Duodenal mucosa (tissue), 2 donors: ENCODE results near the gene HPS5.
A peak's percentile ranks its signal among the peaks of the same experiment; 100 is the strongest.

Source experiments
- H3K27ac ChIP-seq: one replicate; pipeline ENCODE4 v1.7.0; 2013; ENCODE audit warnings: low read depth, low read length
- H3K27me3 ChIP-seq, 2 donors: one replicate each; pipeline ENCODE4 v1.7.0; 2013; ENCODE audit warnings: low read length in 2 of 2, control low read depth in 1 of 2; ENCODE audit not compliant: insufficient read depth in 2 of 2, control insufficient read depth in 1 of 2
- H3K36me3 ChIP-seq, 2 donors: one replicate each; pipeline ENCODE4 v1.7.0; 2013; ENCODE audit warnings: low read length in 2 of 2, control low read depth in 1 of 2; ENCODE audit not compliant: insufficient read depth in 2 of 2, control insufficient read depth in 1 of 2
- H3K4me1 ChIP-seq, 2 donors: one replicate each; pipeline ENCODE4 v1.7.0; 2013; ENCODE audit warnings: low read length in 2 of 2, control low read depth in 1 of 2; ENCODE audit not compliant: insufficient read depth in 2 of 2, control insufficient read depth in 1 of 2
- H3K4me3 ChIP-seq, 2 donors: one replicate each; pipeline ENCODE4 v1.7.0; 2013; ENCODE audit warnings: low read length in 2 of 2, low read depth in 1 of 2
- H3K9ac ChIP-seq, 2 donors: one replicate each; pipeline ENCODE4 v1.7.0; 2013; ENCODE audit warnings: low read length in 2 of 2, low read depth in 1 of 2
- H3K9me3 ChIP-seq, 2 donors: one replicate each; pipeline ENCODE4 v1.7.0; 2013; ENCODE audit warnings: low read length in 2 of 2, control low read depth in 1 of 2; ENCODE audit not compliant: control insufficient read depth in 1 of 2

Gene HPS5

GRCh38 chr11:18321969-18322711 is at the start of gene HPS5, which contains the start of gene GTF2H1:
HPS5 (minus strand) TSS chr11:18322140; CDS start chr11:18317858, 4,282 bp downstream.
GTF2H1 (plus strand) TSS chr11:18322567; CDS start chr11:18333075, 10,508 bp downstream.
- peaks cover 31 to 45% of the 10 kb centered on the region in 2 donors for H3K4me1 ChIP-seq

GRCh38 chr11:18371279-18371678 is 49.3 kb upstream of the HPS5 start:
- no peak overlapping the region for H3K27ac ChIP-seq
- H3K9me3 ChIP-seq: no peaks in the 10 kb centered on the region
- peaks cover 7 to 8% of the 10 kb centered on the region in 2 donors for H3K4me1 ChIP-seq
- H3K36me3 ChIP-seq: peaks cover 3 to 7% of the 10 kb centered on the region in 2 donors
- H3K4me3 ChIP-seq: no peak overlapping the region
- H3K27me3 ChIP-seq: no peaks in the 10 kb centered on the region
- H3K9ac ChIP-seq: no peak overlapping the region

More at GRCh38 chr11:18321969-18322711, at the start of gene HPS5, which contains the start of gene GTF2H1:
- no peaks in the 10 kb centered on the region for H3K27me3 ChIP-seq
- H3K9me3 ChIP-seq: no peaks in the 10 kb centered on the region
- peak within 1 kb of the TSS; percentile 91 to 94 for H3K4me3 ChIP-seq
- peak within 1 kb of the TSS; percentile 93 to 97 for H3K9ac ChIP-seq
- H3K27ac ChIP-seq: peak within 1 kb of the TSS; percentile 97
- H3K36me3 ChIP-seq: peaks cover 0 to 13% of the 10 kb centered on the region in 2 donors

GRCh38 chr11:18369398-18369797 is 47.5 kb upstream of the HPS5 start:
- peaks cover 12 to 23% of the 10 kb centered on the region in 2 donors for H3K36me3 ChIP-seq
- H3K4me1 ChIP-seq: peaks cover 7 to 8% of the 10 kb centered on the region in 2 donors
- no peaks in the 10 kb centered on the region for H3K9me3 ChIP-seq
- H3K9ac ChIP-seq: no peak overlapping the region
- no peaks in the 10 kb centered on the region for H3K27me3 ChIP-seq
- no peak overlapping the region for H3K27ac ChIP-seq
- no peak overlapping the region for H3K4me3 ChIP-seq

GRCh38 chr11:18368221-18368620 is 46.3 kb upstream of the HPS5 start:
- no peaks in the 10 kb centered on the region for H3K27me3 ChIP-seq
- no peak overlapping the region for H3K9ac ChIP-seq
- peaks cover 7 to 8% of the 10 kb centered on the region in 2 donors for H3K4me1 ChIP-seq
- peaks cover 16 to 34% of the 10 kb centered on the region in 2 donors for H3K36me3 ChIP-seq
- H3K9me3 ChIP-seq: no peaks in the 10 kb centered on the region
- no peak overlapping the region for H3K27ac ChIP-seq
- H3K4me3 ChIP-seq: no peak overlapping the region

- Histone ChIP-seq H3K4me3 (no peak overlapping the region), H3K9me3 (no peaks in the 10 kb centered on the region), H3K36me3 (peaks cover 18 to 40% of the 10 kb centered on the region in 2 donors), H3K9ac (no peak overlapping the region), H3K27ac (no peak overlapping the region), H3K4me1 (peaks cover 7 to 8% of the 10 kb centered on the region in 2 donors), H3K27me3 (no peaks in the 10 kb centered on the region)
Measured at GRCh38 chr11:18367431-18367830, 45.5 kb upstream of the HPS5 start.

- H3K9ac ChIP-seq: no peak overlapping the region
- no peaks in the 10 kb centered on the region for H3K27me3 ChIP-seq
- H3K4me3 ChIP-seq: no peak overlapping the region
- H3K27ac ChIP-seq: no peak overlapping the region
- peaks cover 23 to 51% of the 10 kb centered on the region in 2 donors for H3K36me3 ChIP-seq
- peaks cover 4 to 5% of the 10 kb centered on the region in 2 donors for H3K4me1 ChIP-seq
- no peaks in the 10 kb centered on the region for H3K9me3 ChIP-seq
Measured at GRCh38 chr11:18366286-18366685, 44.3 kb upstream of the HPS5 start.

- H3K9me3 ChIP-seq: no peaks in the 10 kb centered on the region
- no peaks in the 10 kb centered on the region for H3K27me3 ChIP-seq
- no peak overlapping the region for H3K9ac ChIP-seq
- no peak overlapping the region for H3K4me3 ChIP-seq
- H3K27ac ChIP-seq: no peak overlapping the region
- no peaks in the 10 kb centered on the region for H3K4me1 ChIP-seq
- peaks cover 23 to 56% of the 10 kb centered on the region in 2 donors for H3K36me3 ChIP-seq
Measured at GRCh38 chr11:18365741-18366140, 43.8 kb upstream of the HPS5 start.

- Histone ChIP-seq H3K27me3 (no peaks in the 10 kb centered on the region), H3K4me3 (no peak overlapping the region), H3K4me1 (no peaks in the 10 kb centered on the region), H3K27ac (no peak overlapping the region), H3K9me3 (no peaks in the 10 kb centered on the region), H3K9ac (no peak overlapping the region), H3K36me3 (peaks cover 23 to 68% of the 10 kb centered on the region in 2 donors)
Measured at GRCh38 chr11:18364495-18365073, 42.6 kb upstream of the HPS5 start.

GRCh38 chr11:18361154-18361553 is 39.2 kb upstream of the HPS5 start:
- no peak overlapping the region for H3K9ac ChIP-seq
- no peak overlapping the region for H3K27ac ChIP-seq
- H3K36me3 ChIP-seq: peaks cover 26 to 90% of the 10 kb centered on the region in 2 donors
- no peaks in the 10 kb centered on the region for H3K4me1 ChIP-seq
- no peaks in the 10 kb centered on the region for H3K9me3 ChIP-seq
- H3K4me3 ChIP-seq: no peak overlapping the region
- no peaks in the 10 kb centered on the region for H3K27me3 ChIP-seq

- Histone ChIP-seq H3K9me3 (no peaks in the 10 kb centered on the region), H3K27me3 (no peaks in the 10 kb centered on the region), H3K4me1 (no peaks in the 10 kb centered on the region), H3K27ac (no peak overlapping the region), H3K4me3 (no peak overlapping the region), H3K36me3 (peaks cover 24 to 80% of the 10 kb centered on the region in 2 donors), H3K9ac (no peak overlapping the region)
Measured at GRCh38 chr11:18358646-18359045, 36.7 kb upstream of the HPS5 start.
